HUES6 (cell line): ENCODE results near the gene PRSS12.

ENCODE experiments used
- H3K27ac ChIP-seq: 2 replicates; pipeline ENCODE4 v1.7.0; 2013; ENCODE audit warnings: low read depth, mild to moderate bottlenecking, low read length, inconsistent platforms
- H3K27me3 ChIP-seq: 2 replicates; pipeline ENCODE4 v1.6.1; 2013; ENCODE audit warnings: low read length; ENCODE audit not compliant: control insufficient read depth, insufficient read depth
- H3K36me3 ChIP-seq: 2 replicates; pipeline ENCODE4 v1.6.1; 2013; ENCODE audit warnings: low read length; ENCODE audit not compliant: control insufficient read depth, insufficient read depth
- H3K4me1 ChIP-seq: 2 replicates; pipeline ENCODE4 v1.6.1; 2013; ENCODE audit warnings: low read length; ENCODE audit not compliant: control insufficient read depth, insufficient read depth
- H3K4me3 ChIP-seq: 2 replicates; pipeline ENCODE4 v1.5.1; 2013; ENCODE audit warnings: low read depth, low read length
- H3K9ac ChIP-seq: one replicate; pipeline ENCODE4 v1.6.1; 2013; ENCODE audit warnings: mild to moderate bottlenecking, low read length
- H3K9me3 ChIP-seq: 2 replicates; pipeline ENCODE4 v1.6.1; 2013; ENCODE audit warnings: low read depth, low read length; ENCODE audit not compliant: control insufficient read depth, insufficient read depth

The PRSS12 gene

DNA sequence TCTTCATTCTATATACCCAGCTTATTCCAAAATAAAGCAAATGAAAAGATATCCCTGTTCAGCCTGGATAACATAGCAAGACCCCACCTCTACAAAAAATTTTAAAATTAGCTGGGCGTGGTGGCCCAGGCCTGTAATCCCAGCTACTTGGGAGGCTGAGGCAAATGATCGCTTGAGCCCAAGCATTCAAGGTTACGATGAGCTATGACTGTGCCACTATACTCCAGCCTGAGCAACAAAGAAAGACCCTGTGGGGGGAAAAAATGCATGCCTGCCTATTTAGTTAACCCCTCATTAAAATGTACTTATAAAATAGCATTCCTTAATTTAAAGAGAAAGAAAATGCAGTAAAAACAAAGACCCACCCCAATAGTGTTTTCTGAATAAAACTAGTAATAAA, 9.3 kb downstream of the PRSS12 start:
- H3K27me3 ChIP-seq = no peaks in the 10 kb centered on the region
- no peak overlapping the region for H3K4me3 ChIP-seq
- H3K9ac ChIP-seq = no peak overlapping the region
- H3K27ac ChIP-seq = no peak overlapping the region
- H3K36me3 ChIP-seq = no peaks in the 10 kb centered on the region
- H3K4me1 ChIP-seq = peaks cover 17% of the 10 kb centered on the region
- no peaks in the 10 kb centered on the region for H3K9me3 ChIP-seq

DNA sequence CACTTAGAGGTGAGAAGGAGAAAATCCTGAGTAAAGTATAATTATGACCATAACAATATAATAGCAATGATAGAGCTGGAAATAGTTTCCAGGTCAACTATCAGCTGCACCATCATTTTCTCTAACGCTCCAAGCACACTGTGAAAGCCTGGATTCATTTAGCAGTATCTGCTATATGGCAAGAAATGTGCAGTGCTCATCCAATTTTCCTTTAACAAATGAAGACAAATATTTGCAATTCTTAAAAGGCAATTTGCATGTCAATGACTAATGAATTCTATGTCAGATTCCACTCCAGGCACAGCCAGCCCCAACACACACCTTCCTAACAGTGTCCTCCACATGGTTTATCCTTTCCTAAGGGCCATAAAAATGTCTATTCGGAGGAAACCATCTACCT, 12.7 kb downstream of the PRSS12 start:
- H3K36me3 ChIP-seq = no peaks in the 10 kb centered on the region
- H3K9ac ChIP-seq = no peak overlapping the region
- no peaks in the 10 kb centered on the region for H3K9me3 ChIP-seq
- no peak overlapping the region for H3K4me3 ChIP-seq
- H3K4me1 ChIP-seq = peaks cover 9% of the 10 kb centered on the region
- no peaks in the 10 kb centered on the region for H3K27me3 ChIP-seq
- no peak overlapping the region for H3K27ac ChIP-seq

DNA sequence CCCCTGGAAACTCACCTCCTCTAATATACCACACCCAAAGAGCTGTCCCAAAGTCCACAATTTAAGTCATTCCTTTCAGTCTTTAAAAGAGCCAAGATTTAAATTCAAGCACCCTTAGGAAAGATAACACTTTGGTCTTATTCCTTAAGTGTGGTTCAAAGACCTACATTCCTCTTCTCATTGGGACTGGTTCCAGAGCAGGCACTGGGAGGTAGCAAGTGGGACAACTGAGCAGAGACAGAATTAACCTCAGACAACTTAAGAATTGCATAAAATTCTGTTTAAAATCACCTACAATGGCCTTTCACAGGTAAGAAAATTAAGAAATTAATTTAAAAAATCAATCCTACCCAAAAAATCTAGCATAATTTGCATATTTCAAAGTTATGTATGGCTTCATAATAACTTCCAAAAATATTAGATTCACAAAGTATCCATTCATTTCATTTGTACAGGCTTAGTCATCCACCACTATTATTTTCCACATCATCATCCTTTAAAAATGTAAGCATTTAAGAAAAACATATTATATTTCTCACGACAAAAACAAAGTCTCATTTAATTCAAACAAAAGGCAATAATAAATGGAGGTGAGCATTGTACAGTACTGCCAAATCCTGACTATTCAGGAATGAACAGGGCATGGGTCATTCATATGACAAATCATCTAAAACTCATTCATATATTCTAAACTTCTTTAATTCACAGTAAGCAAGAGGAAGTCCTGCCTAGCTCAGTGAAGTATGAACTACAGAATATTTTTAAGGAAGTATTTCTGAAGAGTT, 13.6 kb downstream of the PRSS12 start:
- peaks cover 9% of the 10 kb centered on the region for H3K4me1 ChIP-seq
- H3K9me3 ChIP-seq = no peaks in the 10 kb centered on the region
- no peak overlapping the region for H3K4me3 ChIP-seq
- no peak overlapping the region for H3K9ac ChIP-seq
- no peaks in the 10 kb centered on the region for H3K27me3 ChIP-seq
- no peaks in the 10 kb centered on the region for H3K36me3 ChIP-seq
- H3K27ac ChIP-seq = no peak overlapping the region

DNA sequence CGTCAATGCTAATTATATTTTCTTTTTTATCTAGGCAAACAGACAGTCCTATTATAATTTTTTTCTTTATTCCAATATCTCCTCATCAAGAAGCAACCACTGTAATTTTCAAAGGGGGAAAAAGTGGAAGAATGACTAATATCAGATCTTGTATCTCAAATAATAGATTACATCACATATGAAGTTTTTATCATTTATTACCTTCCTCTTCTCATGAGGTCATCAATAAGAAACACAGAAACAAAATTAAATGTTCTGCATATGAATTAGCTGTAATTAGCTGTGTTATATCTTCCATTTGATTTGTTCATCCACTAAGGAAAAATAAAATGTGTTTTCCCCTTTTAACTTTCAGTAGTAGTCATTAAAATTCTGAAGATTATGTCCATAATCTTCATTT, 14.3 kb downstream of the PRSS12 start:
- Histone ChIP-seq H3K9ac (no peak overlapping the region), H3K9me3 (no peaks in the 10 kb centered on the region), H3K27me3 (no peaks in the 10 kb centered on the region), H3K36me3 (no peaks in the 10 kb centered on the region), H3K27ac (no peak overlapping the region), H3K4me3 (no peak overlapping the region), H3K4me1 (peaks cover 9% of the 10 kb centered on the region)

DNA sequence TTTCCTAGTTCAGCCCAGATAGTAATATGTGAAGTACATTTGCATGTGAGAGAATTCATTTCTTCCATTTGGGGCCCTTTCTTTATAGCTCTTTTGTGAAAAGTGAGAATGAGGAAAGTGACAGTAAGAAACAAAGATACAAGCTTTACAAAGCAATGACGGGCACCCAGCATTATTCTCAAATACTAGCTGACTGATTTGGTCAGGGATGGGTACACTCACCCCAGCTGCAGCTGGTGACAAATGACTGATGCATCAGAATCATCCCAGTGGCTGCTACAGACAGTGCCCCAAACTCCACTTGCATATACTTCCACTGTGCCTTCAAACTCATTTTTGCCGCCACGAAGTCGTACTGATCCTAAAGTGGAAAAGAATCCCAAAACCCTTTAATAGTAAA, 14.8 kb downstream of the PRSS12 start:
- Histone ChIP-seq H3K27me3 (no peaks in the 10 kb centered on the region), H3K9ac (no peak overlapping the region), H3K36me3 (no peaks in the 10 kb centered on the region), H3K4me3 (no peak overlapping the region), H3K4me1 (peaks cover 9% of the 10 kb centered on the region), H3K9me3 (no peaks in the 10 kb centered on the region), H3K27ac (no peak overlapping the region)

DNA sequence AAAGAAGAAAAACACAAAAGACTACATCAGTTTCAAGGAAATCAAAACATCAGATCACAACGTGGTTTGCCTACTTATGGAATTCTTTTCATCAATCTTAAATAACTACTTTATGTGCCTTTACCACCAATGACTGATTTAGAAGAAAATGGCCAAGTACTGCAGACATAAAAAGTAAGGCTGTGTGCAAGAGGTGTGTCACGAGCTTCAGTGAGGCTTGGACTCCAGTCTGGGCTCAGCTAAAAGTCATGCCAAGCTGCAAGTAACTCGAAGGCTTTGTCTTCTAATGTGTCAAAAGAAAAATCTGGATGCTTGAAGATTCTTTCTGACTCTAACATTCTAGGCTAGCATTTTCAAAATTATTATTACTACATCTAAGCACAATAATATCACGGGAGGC, 17.0 kb downstream of the PRSS12 start:
- H3K36me3 ChIP-seq = no peaks in the 10 kb centered on the region

DNA sequence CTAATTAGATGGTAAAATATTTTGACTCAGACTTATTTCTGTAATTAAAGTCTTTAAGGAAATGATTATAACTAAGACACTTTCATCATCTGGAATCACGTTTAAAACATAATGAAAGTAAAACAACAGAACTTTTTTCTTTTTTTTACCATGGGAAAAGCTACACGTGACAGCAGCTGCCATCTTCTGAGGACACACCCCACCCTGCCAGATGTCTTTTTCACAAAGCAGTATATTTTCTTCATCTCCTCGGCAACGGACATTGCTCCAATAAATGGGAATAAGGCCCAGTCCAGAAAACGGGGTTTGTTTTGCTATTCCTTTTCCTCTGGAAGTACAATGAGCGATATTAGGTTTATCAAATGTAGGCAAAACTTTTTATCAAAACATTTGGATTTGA, 17.5 kb downstream of the PRSS12 start:
- Histone ChIP-seq H3K4me1 (peaks cover 9% of the 10 kb centered on the region), H3K4me3 (no peak overlapping the region), H3K36me3 (no peaks in the 10 kb centered on the region), H3K27ac (no peak overlapping the region), H3K9ac (no peak overlapping the region), H3K9me3 (no peaks in the 10 kb centered on the region), H3K27me3 (no peaks in the 10 kb centered on the region)

More for the DNA sequence above, 17.0 kb downstream of the PRSS12 start:
- no peak overlapping the region for H3K27ac ChIP-seq
- no peaks in the 10 kb centered on the region for H3K27me3 ChIP-seq
- no peak overlapping the region for H3K4me3 ChIP-seq
- peaks cover 12% of the 10 kb centered on the region for H3K4me1 ChIP-seq
- H3K9ac ChIP-seq = no peak overlapping the region
- no peaks in the 10 kb centered on the region for H3K9me3 ChIP-seq

DNA sequence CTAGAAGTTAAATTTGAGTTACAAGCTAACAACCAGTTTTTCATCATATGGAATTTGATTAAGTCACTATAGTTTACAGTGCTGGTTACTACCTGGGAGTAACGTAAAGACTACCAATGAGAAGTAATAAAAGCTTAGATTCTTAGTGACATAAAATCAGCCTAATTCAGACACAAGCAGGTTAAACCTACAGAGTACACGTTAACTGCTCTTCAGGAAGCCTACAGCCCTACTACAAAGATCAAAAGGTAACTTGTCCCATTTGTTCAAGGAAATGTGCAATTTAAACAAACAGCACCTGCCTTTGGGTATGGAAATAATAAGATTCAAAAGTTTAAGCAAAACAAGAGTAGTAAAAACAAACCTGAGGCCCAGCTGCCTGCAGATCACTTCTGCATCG, 21.5 kb downstream of the PRSS12 start:
- H3K4me3 ChIP-seq = no peak overlapping the region
- H3K36me3 ChIP-seq = no peaks in the 10 kb centered on the region
- no peaks in the 10 kb centered on the region for H3K9me3 ChIP-seq
- no peak overlapping the region for H3K9ac ChIP-seq
- H3K27ac ChIP-seq = no peak overlapping the region
- no peaks in the 10 kb centered on the region for H3K27me3 ChIP-seq
- H3K4me1 ChIP-seq = peaks cover 3% of the 10 kb centered on the region; the same call in 1 of the 2 replicates

DNA sequence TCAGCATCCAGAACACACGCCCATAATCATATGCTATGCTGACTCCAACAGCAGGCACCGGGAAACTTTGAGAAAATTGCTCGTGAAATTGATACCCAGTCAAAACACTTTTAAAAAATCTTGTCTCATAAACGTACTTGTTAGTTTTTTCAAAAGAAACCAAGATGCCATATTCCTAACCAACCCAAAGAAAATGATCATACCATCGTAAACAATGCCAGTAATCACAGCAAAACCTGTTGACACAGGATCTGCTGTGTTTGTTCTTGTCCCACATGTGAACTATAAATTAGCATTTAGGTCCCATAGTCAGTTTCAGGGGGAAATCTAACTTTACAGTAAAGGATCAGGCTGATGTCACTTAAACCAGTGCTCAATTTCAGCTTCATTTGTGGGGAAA, 23.0 kb downstream of the PRSS12 start:
- Histone ChIP-seq H3K9me3 (no peaks in the 10 kb centered on the region), H3K27me3 (no peaks in the 10 kb centered on the region), H3K4me1 (peaks cover 8% of the 10 kb centered on the region; the same call in 1 of the 2 replicates), H3K36me3 (no peaks in the 10 kb centered on the region), H3K4me3 (no peak overlapping the region), H3K9ac (no peak overlapping the region), H3K27ac (no peak overlapping the region)

DNA sequence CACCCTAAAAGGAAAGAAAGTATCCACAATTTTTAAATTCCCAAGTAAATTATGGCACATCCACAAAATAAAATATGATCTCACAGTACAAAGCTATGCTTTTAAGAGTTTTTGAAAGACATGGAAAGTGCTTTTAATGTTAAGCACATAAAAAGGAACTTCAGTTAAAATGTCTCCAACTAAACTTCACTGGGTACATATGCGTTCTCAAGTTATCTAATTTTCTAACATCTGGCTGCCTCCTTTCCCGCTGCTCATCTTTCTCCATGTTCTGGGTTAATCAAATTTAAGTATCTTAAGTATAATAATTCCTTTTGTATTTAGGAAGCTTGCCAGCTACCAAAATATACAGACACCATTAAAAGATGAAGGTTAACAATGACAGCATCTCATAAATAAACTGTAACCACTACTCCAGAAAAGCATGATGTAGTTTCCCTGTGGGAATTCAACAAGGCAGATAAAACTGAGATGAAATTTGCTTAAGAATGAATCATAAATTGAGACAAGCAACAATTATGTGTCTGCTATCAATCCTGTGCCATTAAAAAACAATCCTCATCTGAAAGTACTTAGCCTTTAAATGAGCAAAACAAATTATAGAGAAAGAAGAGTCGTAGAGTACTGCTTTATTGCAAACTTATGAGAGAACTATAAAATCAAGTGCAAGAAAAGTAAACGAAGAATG, 25.1 kb downstream of the PRSS12 start:
- Histone ChIP-seq H3K27me3 (no peaks in the 10 kb centered on the region), H3K4me1 (peaks cover 8% of the 10 kb centered on the region; the same call in 1 of the 2 replicates), H3K9me3 (no peaks in the 10 kb centered on the region), H3K9ac (no peak overlapping the region), H3K36me3 (no peaks in the 10 kb centered on the region), H3K4me3 (no peak overlapping the region), H3K27ac (no peak overlapping the region)

DNA sequence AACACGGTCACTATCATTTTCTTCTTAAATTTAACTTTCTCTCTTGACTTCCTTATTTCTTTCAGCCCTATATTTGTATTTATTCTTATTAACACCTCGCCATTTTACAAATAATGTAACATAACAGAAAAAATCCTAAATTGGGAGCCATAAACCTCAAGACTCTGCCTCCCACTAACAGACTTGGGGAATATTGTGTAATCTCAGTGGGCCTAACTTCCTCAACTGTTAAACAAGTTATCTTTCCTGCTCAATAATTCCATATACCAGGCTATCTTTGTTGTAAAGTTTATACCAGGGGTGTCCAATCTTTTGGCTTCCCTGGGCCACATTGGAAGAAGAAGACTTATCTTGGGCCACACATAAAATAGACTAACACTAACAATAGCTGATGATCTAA, 26.2 kb downstream of the PRSS12 start:
- H3K9ac ChIP-seq = no peak overlapping the region
- no peaks in the 10 kb centered on the region for H3K27me3 ChIP-seq
- no peak overlapping the region for H3K27ac ChIP-seq
- no peaks in the 10 kb centered on the region for H3K36me3 ChIP-seq
- peaks cover 8% of the 10 kb centered on the region; the same call in 1 of the 2 replicates for H3K4me1 ChIP-seq
- no peak overlapping the region for H3K4me3 ChIP-seq
- no peaks in the 10 kb centered on the region for H3K9me3 ChIP-seq
